Astrocyte (in vitro differentiated cells and primary cell): ENCODE data around the gene JMJD1C. TPM values are rescaled to one million over a fixed set of nuclear protein-coding genes. Genes with fewer than 3 reads are reported as not detected.
A peak's percentile ranks its signal among the peaks of the same experiment; 100 is the strongest.

Experiments used
- DNase-seq: peaks from one replicate; pipeline ENCODE4 v3.0.0-alpha.2; 2010; ENCODE audit warnings: low read depth
- FAIRE-seq: peaks from 2 replicates; lab custom pipeline; 2011; peaks lifted over from hg19 to GRCh38; lab: Jason Lieb, UNC
- H2AFZ ChIP-seq: 2 replicates; pipeline ENCODE4 v1.6.0; 2012; ENCODE audit warnings: low read depth, low read length, inconsistent platforms
- H3K27ac ChIP-seq: 2 replicates; pipeline ENCODE4 v1.5.1; 2011; ENCODE audit warnings: low read depth, low read length, inconsistent platforms
- H3K27me3 ChIP-seq: 2 replicates; pipeline ENCODE4 v1.6.0; 2011; ENCODE audit warnings: low read length, inconsistent platforms; ENCODE audit not compliant: insufficient read depth
- H3K36me3 ChIP-seq: 2 replicates; pipeline ENCODE4 v1.5.1; 2011; ENCODE audit warnings: low read length, inconsistent platforms; ENCODE audit not compliant: insufficient read depth
- H3K4me1 ChIP-seq: 2 replicates; pipeline ENCODE4 v1.5.1; 2011; ENCODE audit warnings: low read length, inconsistent platforms; ENCODE audit not compliant: insufficient read depth
- H3K4me2 ChIP-seq: 2 replicates; pipeline ENCODE4 v1.6.0; 2012; ENCODE audit warnings: low read length, inconsistent platforms
- H3K4me3 ChIP-seq: 2 replicates; pipeline ENCODE4 v1.5.1; 2011; ENCODE audit warnings: low read depth, mild to moderate bottlenecking, low read length, inconsistent platforms; ENCODE audit not compliant: insufficient read depth
- H3K79me2 ChIP-seq: 2 replicates; pipeline ENCODE4 v1.6.0; 2012; ENCODE audit warnings: mild to moderate bottlenecking, low read length, inconsistent platforms; ENCODE audit not compliant: insufficient read depth
- H3K9ac ChIP-seq: 2 replicates; pipeline ENCODE4 v1.6.0; 2012; ENCODE audit warnings: mild to moderate bottlenecking, low read length, inconsistent platforms
- H3K9me3 ChIP-seq: 2 replicates; pipeline ENCODE4 v1.5.1; 2012; ENCODE audit warnings: low read depth, mild to moderate bottlenecking, low read length, inconsistent platforms; ENCODE audit not compliant: insufficient read depth
- H4K20me1 ChIP-seq: 2 replicates; pipeline ENCODE4 v1.6.0; 2012; ENCODE audit warnings: low read length, inconsistent platforms; ENCODE audit not compliant: insufficient read depth
- H3K27ac Mint-ChIP-seq: one replicate; pipeline ENCODE4 v1.8.0; 2021; ENCODE audit warnings: mild to moderate bottlenecking, mixed read lengths; ENCODE audit not compliant: unreplicated experiment
- H3K27me3 Mint-ChIP-seq: one replicate; pipeline ENCODE4 v1.8.0; 2021; ENCODE audit warnings: low read depth, mixed read lengths; ENCODE audit not compliant: unreplicated experiment
- H3K36me3 Mint-ChIP-seq: one replicate; pipeline ENCODE4 v1.8.0; 2021; ENCODE audit warnings: low read depth, mixed read lengths; ENCODE audit not compliant: unreplicated experiment
- H3K4me1 Mint-ChIP-seq: one replicate; pipeline ENCODE4 v1.8.0; 2021; ENCODE audit warnings: low read depth, mixed read lengths; ENCODE audit not compliant: unreplicated experiment
- H3K4me3 Mint-ChIP-seq: one replicate; pipeline ENCODE4 v1.8.0; 2021; ENCODE audit warnings: mild to moderate bottlenecking, moderate library complexity, mixed read lengths; ENCODE audit not compliant: unreplicated experiment
- H3K9me3 Mint-ChIP-seq: one replicate; pipeline ENCODE4 v1.8.0; 2021; ENCODE audit warnings: mild to moderate bottlenecking, mixed read lengths; ENCODE audit not compliant: unreplicated experiment
- CTCF ChIP-seq: IDR thresholded peaks from 2 replicates; pipeline ENCODE4 v1.5.1; 2011; ENCODE audit warnings: low read depth, mild to moderate bottlenecking, inconsistent platforms, low read length, moderate library complexity; ENCODE audit not compliant: insufficient read depth
- EZH2 ChIP-seq: IDR thresholded peaks from 2 replicates; pipeline ENCODE4 v1.6.1; 2012; ENCODE audit warnings: mild to moderate bottlenecking, low read length, inconsistent platforms; ENCODE audit not compliant: insufficient read depth
- total RNA-seq: library from RNA; stranded (reverse); gene quantifications from 2 replicates; pipeline ENCODE4 v1.2.1, GENCODE V29; 2021

The JMJD1C gene
- total RNA-seq, 1 donor from 2014 or later, result 61.0 TPM

- Histone ChIP-seq H3K4me3 (no peak overlapping the region), H3K9ac (peak overlapping the region; percentile 4), H3K4me1 (peaks cover 11% of the 10 kb centered on the region), H3K27me3 (no peaks in the 10 kb centered on the region), H3K79me2 (peaks cover 89% of the 10 kb centered on the region), H3K27ac (peak overlapping the region; percentile 60), H3K9me3 (no peaks in the 10 kb centered on the region), H3K36me3 (no peaks in the 10 kb centered on the region), H4K20me1 (peaks cover 24% of the 10 kb centered on the region), H2AFZ (no peak overlapping the region), H3K4me2 (peak overlapping the region; percentile 37)
- no peaks in the 10 kb centered on the region for H3K9me3 Mint-ChIP-seq
- H3K36me3 Mint-ChIP-seq, result no peaks in the 10 kb centered on the region
- FAIRE-seq, result peak; percentile 73
- DNase-seq, result peak; percentile 63
- no peak overlapping the region for H3K4me3 Mint-ChIP-seq
- peak overlapping the region; percentile 86 for H3K27ac Mint-ChIP-seq
- TF ChIP-seq CTCF, result no peak
- TF ChIP-seq EZH2, result no peak
- H3K4me1 Mint-ChIP-seq, result peaks cover 13% of the 10 kb centered on the region
- no peaks in the 10 kb centered on the region for H3K27me3 Mint-ChIP-seq
Observed at GRCh38 chr10:63456437-63457210, 9.2 kb downstream of the JMJD1C start.

GRCh38 chr10:63455507-63455906 lies 10.3 kb downstream of the JMJD1C start:
- Histone ChIP-seq H3K36me3 (no peaks in the 10 kb centered on the region), H3K27me3 (no peaks in the 10 kb centered on the region), H4K20me1 (peaks cover 25% of the 10 kb centered on the region), H3K4me2 (no peak overlapping the region), H3K9ac (no peak overlapping the region), H3K27ac (no peak overlapping the region), H3K4me3 (no peak overlapping the region), H3K9me3 (no peaks in the 10 kb centered on the region), H2AFZ (no peak overlapping the region), H3K79me2 (peaks cover 89% of the 10 kb centered on the region), H3K4me1 (peaks cover 11% of the 10 kb centered on the region)
- Mint-ChIP-seq H3K4me1 (peaks cover 13% of the 10 kb centered on the region), H3K4me3 (no peak overlapping the region), H3K27me3 (no peaks in the 10 kb centered on the region), H3K27ac (peak overlapping the region; percentile 58), H3K36me3 (no peaks in the 10 kb centered on the region), H3K9me3 (no peaks in the 10 kb centered on the region)
- no peak for FAIRE-seq
- no peak for TF ChIP-seq EZH2
- TF ChIP-seq CTCF, result no peak
- no peak for DNase-seq

GRCh38 chr10:63454631-63455030 lies 11.1 kb downstream of the JMJD1C start:
- no peak overlapping the region for H3K4me2 ChIP-seq
- TF ChIP-seq EZH2 (no peak), CTCF (no peak)
- peak overlapping the region; percentile 34 for H3K27ac Mint-ChIP-seq
- peaks cover 89% of the 10 kb centered on the region for H3K79me2 ChIP-seq
- FAIRE-seq, result no peak
- no peaks in the 10 kb centered on the region for H3K9me3 Mint-ChIP-seq
- H3K4me1 ChIP-seq, result peaks cover 11% of the 10 kb centered on the region
- no peaks in the 10 kb centered on the region for H3K9me3 ChIP-seq
- no peak overlapping the region for H3K4me3 ChIP-seq
- no peak overlapping the region for H3K27ac ChIP-seq
- H2AFZ ChIP-seq, result no peak overlapping the region
- H3K27me3 Mint-ChIP-seq, result no peaks in the 10 kb centered on the region
- H3K36me3 Mint-ChIP-seq, result no peaks in the 10 kb centered on the region
- peaks cover 13% of the 10 kb centered on the region for H3K4me1 Mint-ChIP-seq
- H3K36me3 ChIP-seq, result no peaks in the 10 kb centered on the region
- H3K4me3 Mint-ChIP-seq, result no peak overlapping the region
- no peak for DNase-seq
- H3K9ac ChIP-seq, result no peak overlapping the region
- no peaks in the 10 kb centered on the region for H3K27me3 ChIP-seq
- peaks cover 29% of the 10 kb centered on the region for H4K20me1 ChIP-seq
